Dermis blood vessel endothelial cell (primary cell): ENCODE data around the gene MYOG. TPM values are rescaled to one million over a fixed set of nuclear protein-coding genes. Genes with fewer than 3 reads are reported as not detected.

Experiments
- total RNA-seq: library from RNA; depleted of rRNA; stranded (reverse); fragments of >200 nt; gene quantifications from 2 replicates; pipeline ENCODE4 v1.2.3, GENCODE V29; 2014

The MYOG gene
- total RNA-seq, 1 donor from 2014 or later = not detected

Other genes starting within 250 kb of the MYOG start
- gene RABIF, start 196.9 kb downstream of the MYOG start, total RNA-seq = 6.8 and 9.4 TPM in 2 replicates
- 26.7 and 28.6 TPM in 2 replicates for gene KLHL12, start 158.8 kb downstream of the MYOG start, total RNA-seq
- 134 and 137 TPM in 2 replicates for gene ADIPOR1, start 127.7 kb downstream of the MYOG start, total RNA-seq
- gene CYB5R1, start 118.8 kb downstream of the MYOG start, total RNA-seq = 36.1 and 40.0 TPM in 2 replicates
- 95.8 and 124 TPM in 2 replicates for gene TMEM183A, start 78.6 kb downstream of the MYOG start, total RNA-seq
- 0.14 and 0.17 TPM in 2 replicates for gene PPFIA4, start 59.5 kb downstream of the MYOG start, total RNA-seq
- gene ADORA1, start 41.7 kb upstream of the MYOG start, total RNA-seq = 0.19 TPM in 1 of 2 replicates, not detected in the other
- gene MYBPH, start 89.8 kb upstream of the MYOG start, total RNA-seq = not detected in 2 replicates
- 0.17 TPM in 1 of 2 replicates, not detected in the other for gene CHI3L1, start 100.7 kb upstream of the MYOG start, total RNA-seq
- gene CHIT1, start 143.7 kb upstream of the MYOG start, total RNA-seq = under 0.01 TPM in 2 replicates
- 63.5 and 64.7 TPM in 2 replicates for gene BTG2, start 219.5 kb upstream of the MYOG start, total RNA-seq